ENCODE measurements around the gene FAM32A. TPM values are rescaled to one million over a fixed set of nuclear protein-coding genes. Genes with fewer than 3 reads are reported as not detected.

The FAM32A gene
- total RNA-seq, 1 donor: 109 TPM

GRCh38 chr19:16226184-16226591 is 41.0 kb downstream of the FAM32A start:
- H4K20me1 ChIP-seq (ENCODE audit: insufficient read depth, low read length): peaks cover 21% of the 10 kb centered on the region
- no peaks in the 10 kb centered on the region for H3K4me1 ChIP-seq (ENCODE audit: insufficient read depth, low read length)
- peak; percentile 78 for DNase-seq (ENCODE audit: insufficient read length, low spot score, missing footprints)
- H3K4me2 ChIP-seq (ENCODE audit: insufficient read depth, low read length): no peak overlapping the region
- no peak for TF ChIP-seq CTCF (IDR thresholded peaks at IDR 0.05; ENCODE audit: extremely low read depth, low read depth, low read length)
- no peak overlapping the region for H2AFZ ChIP-seq (ENCODE audit: low read length)
- H3K27me3 ChIP-seq (ENCODE audit: insufficient read depth, low read length): no peaks in the 10 kb centered on the region
- H3K27ac ChIP-seq (ENCODE audit: low read depth, low read length): no peak overlapping the region
- H3K4me3 ChIP-seq (ENCODE audit: insufficient read depth, low read length): no peak overlapping the region
- peaks cover 75% of the 10 kb centered on the region for H3K36me3 ChIP-seq (ENCODE audit: insufficient read depth, low read length)
- peaks cover 37% of the 10 kb centered on the region for H3K79me2 ChIP-seq (ENCODE audit: insufficient read depth, low read length)
- H3K9me3 ChIP-seq (ENCODE audit: low read depth, low read length): peaks cover 5% of the 10 kb centered on the region

GRCh38 chr19:16226878-16227836 is 41.9 kb downstream of the FAM32A start:
- Histone ChIP-seq H3K4me1 (ENCODE audit: insufficient read depth, low read length) (no peaks in the 10 kb centered on the region), H3K9me3 (ENCODE audit: low read depth, low read length) (no peaks in the 10 kb centered on the region), H4K20me1 (ENCODE audit: insufficient read depth, low read length) (peaks cover 21% of the 10 kb centered on the region), H2AFZ (ENCODE audit: low read length) (no peak overlapping the region), H3K27ac (ENCODE audit: low read depth, low read length) (no peak overlapping the region), H3K36me3 (ENCODE audit: insufficient read depth, low read length) (peaks cover 75% of the 10 kb centered on the region), H3K4me3 (ENCODE audit: insufficient read depth, low read length) (no peak overlapping the region), H3K79me2 (ENCODE audit: insufficient read depth, low read length) (peaks cover 34% of the 10 kb centered on the region), H3K4me2 (ENCODE audit: insufficient read depth, low read length) (no peak overlapping the region), H3K27me3 (ENCODE audit: insufficient read depth, low read length) (no peaks in the 10 kb centered on the region)
- peak; percentile 27 for DNase-seq (ENCODE audit: insufficient read length, low spot score, missing footprints)
- no peak for TF ChIP-seq CTCF (IDR thresholded peaks at IDR 0.05; ENCODE audit: extremely low read depth, low read depth, low read length)

- no peak for TF ChIP-seq CTCF (IDR thresholded peaks at IDR 0.05; ENCODE audit: extremely low read depth, low read depth, low read length)
- no peaks in the 10 kb centered on the region for H3K27me3 ChIP-seq (ENCODE audit: insufficient read depth, low read length)
- H3K36me3 ChIP-seq (ENCODE audit: insufficient read depth, low read length): peaks cover 75% of the 10 kb centered on the region
- peak; percentile 66 for DNase-seq (ENCODE audit: insufficient read length, low spot score, missing footprints)
- H4K20me1 ChIP-seq (ENCODE audit: insufficient read depth, low read length): peaks cover 21% of the 10 kb centered on the region
- H3K4me3 ChIP-seq (ENCODE audit: insufficient read depth, low read length): no peak overlapping the region
- H3K4me2 ChIP-seq (ENCODE audit: insufficient read depth, low read length): no peak overlapping the region
- no peaks in the 10 kb centered on the region for H3K9me3 ChIP-seq (ENCODE audit: low read depth, low read length)
- no peak overlapping the region for H3K27ac ChIP-seq (ENCODE audit: low read depth, low read length)
- H3K4me1 ChIP-seq (ENCODE audit: insufficient read depth, low read length): no peaks in the 10 kb centered on the region
- no peak overlapping the region for H2AFZ ChIP-seq (ENCODE audit: low read length)
- H3K79me2 ChIP-seq (ENCODE audit: insufficient read depth, low read length): peaks cover 31% of the 10 kb centered on the region
Observed at GRCh38 chr19:16227837-16228636, 42.8 kb downstream of the FAM32A start.
